ENCODE data around the gene ERN2. TPM values are rescaled to one million over a fixed set of nuclear protein-coding genes. Genes with fewer than 3 reads are reported as not detected.

ERN2 gene
- total and polyA plus RNA-seq, 2 of the 4 experiments (the other 2 are of a cell fraction), result 0.39 to 0.54 TPM

DNA sequence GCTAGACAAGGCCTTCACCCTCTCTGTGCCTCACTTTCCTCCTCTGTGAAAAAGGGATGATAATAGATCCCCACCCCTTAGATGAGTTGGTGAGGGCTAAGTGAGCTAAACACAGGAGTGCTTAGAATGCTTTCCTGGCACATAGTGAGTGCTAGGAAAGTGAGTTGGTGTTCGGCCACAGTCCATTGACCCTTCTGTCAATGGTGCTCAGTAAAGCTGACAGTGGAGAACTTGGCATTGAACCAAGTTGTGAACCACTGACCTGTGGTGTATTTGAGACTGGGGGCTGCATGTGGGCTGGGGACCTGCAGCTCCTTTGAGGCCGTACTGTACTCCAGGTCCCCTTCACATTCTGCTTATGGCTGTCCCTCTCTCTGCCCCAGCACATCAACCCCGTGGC is 29.5 kb downstream of the ERN2 start:
- no peak overlapping the region for H2BK15ac ChIP-seq (ENCODE audit: low read depth, low read length)
- H4K8ac ChIP-seq (ENCODE audit: low read depth in 2 of 2, low read length in 2 of 2), result no peak overlapping the region
- no peak overlapping the region for H4K91ac ChIP-seq (ENCODE audit: insufficient read depth, low read depth, low read length)
- peak overlapping the region; percentile 48 for H2AK9ac ChIP-seq (replicated peaks; ENCODE audit: low read depth, low read length, poor library complexity)
- no peaks in the 10 kb centered on the region for H3K9me3 ChIP-seq (ENCODE audit: control insufficient read depth, insufficient read depth, low read length)
- in situ Hi-C loops (cut with MboI; ENCODE audit: low sequenced_read_pairs) (loop anchor here (25.0 kb wide), 1 partner anchor 829 kb away; no protein-coding TSS in a partner anchor), intact Hi-C loops (cut with micrococcal nuclease) (no loop called here), dilution Hi-C loops (cut with HindIII; ENCODE audit: low sequenced_read_pairs, unreplicated experiment) (no loop called here)
- H3K27me3 ChIP-seq (ENCODE audit: control insufficient read depth, insufficient read depth, low read length), result no peaks in the 10 kb centered on the region
- no peak overlapping the region for H3K56ac ChIP-seq (ENCODE audit: extremely low read depth, insufficient read depth, low read length)
- DNase-seq (no peak), ATAC-seq (ENCODE audit: low read depth) (no peak)
- BruUV-seq (replicated peaks), result no TSS peak
- no peak for TF ChIP-seq FOS (IDR thresholded peaks at IDR 0.05; ENCODE audit: low read depth, low read length)
- no peak for TF ChIP-seq SMC3 (IDR thresholded peaks at IDR 0.05; ENCODE audit: low read depth, low read length)
- TF ChIP-seq, protein P1, sequence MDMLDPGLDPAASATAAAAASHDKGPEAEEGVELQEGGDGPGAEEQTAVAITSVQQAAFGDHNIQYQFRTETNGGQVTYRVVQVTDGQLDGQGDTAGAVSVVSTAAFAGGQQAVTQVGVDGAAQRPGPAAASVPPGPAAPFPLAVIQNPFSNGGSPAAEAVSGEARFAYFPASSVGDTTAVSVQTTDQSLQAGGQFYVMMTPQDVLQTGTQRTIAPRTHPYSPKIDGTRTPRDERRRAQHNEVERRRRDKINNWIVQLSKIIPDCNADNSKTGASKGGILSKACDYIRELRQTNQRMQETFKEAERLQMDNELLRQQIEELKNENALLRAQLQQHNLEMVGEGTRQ (IDR thresholded peaks at IDR 0.05; ENCODE audit: low read depth, low read length), result no peak
- no peak overlapping the region for H2BK120ac ChIP-seq (ENCODE audit: low read depth, low read length)
- H3K27ac ChIP-seq (ENCODE audit: insufficient read depth, low read length), result no peak overlapping the region
- peaks cover 46 to 57% of the 10 kb centered on the region in 2 experiments for H3K79me1 ChIP-seq (ENCODE audit: low read depth in 1 of 2, low read length in 2 of 2)
- H3K23ac ChIP-seq (ENCODE audit: low read depth, low read length), result no peak overlapping the region
- ChIA-PET POLR2A (ENCODE audit: unreplicated experiment) (no interaction called here), CTCF (interaction anchor here (1.3 kb wide), 1 partner anchor 9 kb away, joined by 3 read pairs; no protein-coding TSS in a partner anchor)
- H3K9ac ChIP-seq (ENCODE audit: low read depth, low read length), result no peak overlapping the region
- no peak overlapping the region for H3K4me3 ChIP-seq (ENCODE audit: insufficient read depth, low read depth, low read length)
- no peak overlapping the region for H2BK5ac ChIP-seq (ENCODE audit: low read depth, low read length, poor library complexity, severe bottlenecking)
- no peak overlapping the region for H3K18ac ChIP-seq (ENCODE audit: low read depth, low read length)
- no peak overlapping the region for H3K4ac ChIP-seq (ENCODE audit: low read depth, low read length)
- H2AFZ ChIP-seq (replicated peaks; ENCODE audit: low read length, poor library complexity), result peak overlapping the region; percentile 29
- H4K5ac ChIP-seq (ENCODE audit: low read depth, low read length), result no peak overlapping the region
- peaks cover 8% of the 10 kb centered on the region; the same call in 1 of the 2 replicates for H3K9me1 ChIP-seq (ENCODE audit: insufficient read depth, low read length)
- no peak overlapping the region for H2BK20ac ChIP-seq (ENCODE audit: low read depth, low read length)
- no peak overlapping the region for H2AK5ac ChIP-seq (ENCODE audit: low read depth, low read length)
- peaks cover 29% of the 10 kb centered on the region for H4K20me1 ChIP-seq (ENCODE audit: insufficient read depth, low read length)
- peaks cover 13% of the 10 kb centered on the region for H3K4me1 ChIP-seq (ENCODE audit: control insufficient read depth, insufficient read depth, low read length)
- WGBS, 2 experiments (ENCODE audit: extremely low coverage in 2 of 2, insufficient read length in 1 of 2), result no CpG with 5 or more reads among the region's 3 CpGs
- H3K14ac ChIP-seq (replicated peaks; ENCODE audit: low read depth, low read length), result no peak overlapping the region
- peaks cover 34% of the 10 kb centered on the region for H3K36me3 ChIP-seq (ENCODE audit: control insufficient read depth, insufficient read depth, low read length)
- no peak overlapping the region for H3K4me2 ChIP-seq (ENCODE audit: low read depth, low read length)
